Endothelial cell of umbilical vein (primary cell): ENCODE measurements around the gene PDYN. TPM values are rescaled to one million over a fixed set of nuclear protein-coding genes. Genes with fewer than 3 reads are reported as not detected.

Experiments
- BruUV-seq: library from RNA; stranded (reverse); fragments of 400-500 nt; replicated peaks from 2 replicates; lab custom pipeline; 2021; lab: Mats Ljungman, UMichigan
- CTCF ChIA-PET: fragments of 300-600, 350-600 bp; sonication (Branson Sonifier 250); formaldehyde crosslinking; loops from one replicate; lab custom pipeline; 2021; ENCODE audit warnings: antibody characterized with exemption, inconsistent platforms; lab: Charles Lee
- POLR2A ChIA-PET: fragments of 300-600, 350-600 bp; sonication (Branson Sonifier 250); formaldehyde crosslinking; loops from one replicate; lab custom pipeline; 2021; ENCODE audit warnings: antibody characterized with exemption, inconsistent platforms; lab: Charles Lee
- DNase-seq: peaks from one replicate; pipeline ENCODE4 v3.0.0-alpha.2; 2011; ENCODE audit warnings: low read depth, low spot score
- FAIRE-seq: peaks from 2 replicates; lab custom pipeline; 2011; peaks lifted over from hg19 to GRCh38; lab: Jason Lieb, UNC
- H2AFZ ChIP-seq: 2 replicates; pipeline ENCODE4 v1.6.0; 2012; ENCODE audit warnings: low read depth, low read length, control low read depth, inconsistent platforms
- H3K27ac ChIP-seq: 2 replicates; pipeline ENCODE4 v1.5.1; 2011; ENCODE audit warnings: low read depth, mild to moderate bottlenecking, control low read depth, low read length, moderate library complexity; ENCODE audit not compliant: insufficient read depth
- H3K27me3 ChIP-seq, 2 experiments: 2 replicates each; pipeline versions ENCODE4 v1.6.0 to v1.6.1; 2011; ENCODE audit warnings: low read length in 2 of 2, mixed read lengths in 1 of 2; ENCODE audit not compliant: control insufficient read depth in 2 of 2, insufficient read depth in 2 of 2
- H3K36me3 ChIP-seq, 2 experiments: 2 replicates in 1 of 2; 3 replicates in 1 of 2; pipeline ENCODE4 v1.5.1; 2011; ENCODE audit warnings: low read length in 2 of 2, mild to moderate bottlenecking in 1 of 2, moderate library complexity in 1 of 2; ENCODE audit not compliant: control insufficient read depth in 2 of 2, insufficient read depth in 2 of 2; ENCODE audit errors: extremely low read depth in 1 of 2
- H3K4me1 ChIP-seq: 3 replicates; pipeline ENCODE4 v1.5.1; 2011; ENCODE audit warnings: mild to moderate bottlenecking, low read length; ENCODE audit not compliant: control insufficient read depth, insufficient read depth; ENCODE audit errors: extremely low read depth
- H3K4me2 ChIP-seq: 2 replicates; pipeline ENCODE4 v1.6.1; 2011; ENCODE audit warnings: low read length, control low read depth, mixed read lengths; ENCODE audit not compliant: insufficient read depth
- H3K4me3 ChIP-seq, 3 experiments: fragments of 200-600 bp in 1 of 3; sonication (generic), shearing (Covaris generic) in 1 of 3; replicated peaks in 1 of 3; 2 replicates each; pipeline ENCODE4 v1.5.1; 2011 to 2016; ENCODE audit warnings: control low read depth in 3 of 3, low read length in 3 of 3, mild to moderate bottlenecking in 2 of 3, inconsistent platforms in 1 of 3, low read depth in 1 of 3, moderate library complexity in 1 of 3; ENCODE audit not compliant: insufficient read depth in 1 of 3
- H3K79me2 ChIP-seq: 2 replicates; pipeline ENCODE4 v1.6.0; 2012; ENCODE audit warnings: low read length, inconsistent platforms; ENCODE audit not compliant: control insufficient read depth, insufficient read depth
- H3K9ac ChIP-seq: replicated peaks from 2 replicates; pipeline ENCODE3; 2011; ENCODE audit warnings: low read length, control low read depth; ENCODE audit not compliant: insufficient read depth; ENCODE audit errors: extremely low read depth
- H3K9me1 ChIP-seq: replicated peaks from 3 replicates; pipeline ENCODE4 v1.6.0; 2011; ENCODE audit warnings: mild to moderate bottlenecking, low read length; ENCODE audit not compliant: control insufficient read depth, insufficient read depth; ENCODE audit errors: extremely low read depth
- H3K9me3 ChIP-seq: replicated peaks from 2 replicates; pipeline ENCODE4 v1.5.1; 2012; ENCODE audit warnings: low read length, inconsistent platforms; ENCODE audit not compliant: control insufficient read depth, insufficient read depth
- H4K20me1 ChIP-seq: replicated peaks from 2 replicates; pipeline ENCODE3; 2011; ENCODE audit warnings: mild to moderate bottlenecking, low read length; ENCODE audit not compliant: control insufficient read depth, insufficient read depth; ENCODE audit errors: extremely low read depth
- CTCF ChIP-seq, 2 donors: IDR thresholded peaks; 1 replicate in 1 of 2; 2 replicates in 1 of 2; pipeline ENCODE4 v1.5.1; 2011; ENCODE audit warnings: low read length in 2 of 2, mild to moderate bottlenecking in 2 of 2, moderate library complexity in 2 of 2, control low read depth in 1 of 2, inconsistent platforms in 1 of 2, low read depth in 1 of 2; ENCODE audit not compliant: insufficient read depth in 1 of 2; ENCODE audit errors: extremely low read depth in 1 of 2
- EZH2 ChIP-seq: IDR thresholded peaks from 2 replicates; pipeline ENCODE4 v1.6.1; 2012; ENCODE audit warnings: borderline replicate concordance, low read depth, mild to moderate bottlenecking, moderate library complexity, low read length, inconsistent platforms; ENCODE audit not compliant: severe bottlenecking
- FOS ChIP-seq: IDR thresholded peaks from 2 replicates; pipeline ENCODE4 v1.6.1; 2011; ENCODE audit warnings: mild to moderate bottlenecking, low read length, moderate library complexity, borderline replicate concordance; ENCODE audit not compliant: insufficient read depth
- GATA2 ChIP-seq: IDR thresholded peaks from 2 replicates; pipeline ENCODE4 v1.7.0; 2011; ENCODE audit warnings: low read depth, mild to moderate bottlenecking, moderate library complexity, mixed read lengths, low read length; ENCODE audit not compliant: insufficient read length, insufficient read depth
- JUN ChIP-seq: IDR thresholded peaks from 2 replicates; pipeline ENCODE4 v1.6.1; 2011; ENCODE audit warnings: borderline replicate concordance, low read depth; ENCODE audit not compliant: insufficient read length, insufficient read depth
- MAX ChIP-seq: IDR thresholded peaks from 2 replicates; pipeline ENCODE4 v1.6.1; 2011; ENCODE audit not compliant: insufficient read depth, insufficient read length
- MYC ChIP-seq: IDR thresholded peaks from one replicate; pipeline ENCODE4 v1.6.1; 2011; ENCODE audit warnings: mild to moderate bottlenecking, low read depth, low read length
- POLR2AphosphoS5 ChIP-seq: IDR thresholded peaks from 2 replicates; pipeline ENCODE4 v1.6.1; 2012; ENCODE audit warnings: low read depth, mild to moderate bottlenecking, control low read depth, low read length, moderate library complexity; ENCODE audit not compliant: insufficient read depth
- dilution Hi-C: fragments of 300-500 bp; cut with MboI; formaldehyde crosslinking; loops from one replicate; pipeline ENCODE4 v1.15.0; 2019; ENCODE audit warnings: low sequenced_read_pairs; ENCODE audit not compliant: extremely low pct_ligation_motif_present
- intact Hi-C: fragments of 100-400 bp; cut with micrococcal nuclease; formaldehyde crosslinking; loops from one replicate; pipeline ENCODE4 v1.10.0; 2022
- polyA plus RNA-seq, 4 experiments: library from polyadenylated mRNA; depleted of rRNA in 3 of 4; stranded (reverse) in 3 of 4; unstranded in 1 of 4; fragments of >200 nt; gene quantifications; 2 replicates each; pipeline versions ENCODE4 v1.2.1 to v1.2.3, GENCODE V29; 2011 to 2012; ENCODE audit warnings: missing spikeins in 1 of 4
- total RNA-seq: library from RNA; stranded (reverse); gene quantifications from 2 replicates; pipeline ENCODE4 v1.2.3, GENCODE V29; 2021

Gene PDYN
- total and polyA plus RNA-seq, 2 donors (not counting 3 experiments of a cell fraction or from before 2014, with no cell fraction given), result not detected

GRCh38 chr20:1998715-1999114 lies 4.9 kb upstream of the PDYN start:
- H3K79me2 ChIP-seq, result no peaks in the 10 kb centered on the region
- ChIA-PET CTCF (no interaction called here), POLR2A (no interaction called here)
- no peak overlapping the region for H2AFZ ChIP-seq
- BruUV-seq, result no TSS peak
- FAIRE-seq (no peak), DNase-seq (no peak)
- no peaks in the 10 kb centered on the region for H3K4me1 ChIP-seq
- dilution Hi-C loops, result no loop called here
- no peaks in the 10 kb centered on the region for H4K20me1 ChIP-seq
- H3K9me3 ChIP-seq, result no peaks in the 10 kb centered on the region
- H3K36me3 ChIP-seq, result no peaks in the 10 kb centered on the region
- H3K27ac ChIP-seq, result no peak overlapping the region
- H3K4me2 ChIP-seq, result no peak overlapping the region
- no peak overlapping the region for H3K9ac ChIP-seq
- peaks cover 2 to 8% of the 10 kb centered on the region in 2 experiments for H3K27me3 ChIP-seq
- no peak overlapping the region for H3K4me3 ChIP-seq
- H3K9me1 ChIP-seq, result no peaks in the 10 kb centered on the region
- intact Hi-C loops, result no loop called here
- TF ChIP-seq MYC (no peak), POLR2AphosphoS5 (no peak), JUN (no peak), MAX (no peak), GATA2 (no peak), EZH2 (no peak), CTCF (IDR thresholded peaks at IDR 0.05; ENCODE audit: extremely low read depth in 1 of 2, insufficient read depth in 1 of 2, low read depth in 1 of 2, low read length in 2 of 2) (no peak), FOS (no peak)
